Colonic mucosa (tissue), 4 donors: ENCODE results near the gene CCL15. TPM values are rescaled to one million over a fixed set of nuclear protein-coding genes. Genes with fewer than 3 reads are reported as not detected.
A peak's percentile ranks its signal among the peaks of the same experiment; 100 is the strongest.

Experiments
- DNase-seq: peaks from one replicate; pipeline ENCODE4 v3.0.0-alpha.2; 2020
- H3K27ac ChIP-seq: fragments of 200-600 bp; one replicate; pipeline ENCODE4 v1.8.0; 2021
- H3K27me3 ChIP-seq: fragments of 200-600 bp; one replicate; pipeline ENCODE4 v1.8.0; 2021
- H3K36me3 ChIP-seq: fragments of 200-600 bp; one replicate; pipeline ENCODE4 v1.8.0; 2021
- H3K4me1 ChIP-seq: fragments of 200-600 bp; one replicate; pipeline ENCODE4 v1.8.0; 2021; ENCODE audit warnings: mild to moderate bottlenecking
- H3K4me3 ChIP-seq: fragments of 200-600 bp; one replicate; pipeline ENCODE4 v1.8.0; 2021
- H3K9ac ChIP-seq, 2 donors: one replicate each; pipeline ENCODE4 v1.7.0; 2013; ENCODE audit warnings: control low read depth in 2 of 2, low read depth in 2 of 2, low read length in 2 of 2
- H3K9me3 ChIP-seq: fragments of 200-600 bp; one replicate; pipeline ENCODE4 v1.8.0; 2021
- intact Hi-C: fragments of 100-400 bp; cut with DNase I; formaldehyde crosslinking; loops from one replicate; pipeline ENCODE4 v1.14.1; 2022
- total RNA-seq, 2 donors: library from RNA; stranded (reverse); fragmentation: NEBNext Ultra II Directional in 1 of 2; extraction: Animal tissue kit (Norgen Biotek cat#: 25700) in 1 of 2; gene quantifications; one replicate each; pipeline ENCODE4 v1.2.1, GENCODE V29; 2021
- TF ChIP-seq, protein P1 (sequence below): fragments of 200-600 bp; IDR thresholded peaks from one replicate; pipeline ENCODE4 v1.8.0; 2022; ENCODE audit warnings: antibody characterized with exemption, mild to moderate bottlenecking
- donor health status: healthy.
- donor health status: DM: no; HTN: no; CAD: no.
- donor health status: DM: no; HTN: no; CAD: no.

The CCL15 gene
- total RNA-seq, 2 donors from 2014 or later, result 37.2 to 54.4 TPM

DNA sequence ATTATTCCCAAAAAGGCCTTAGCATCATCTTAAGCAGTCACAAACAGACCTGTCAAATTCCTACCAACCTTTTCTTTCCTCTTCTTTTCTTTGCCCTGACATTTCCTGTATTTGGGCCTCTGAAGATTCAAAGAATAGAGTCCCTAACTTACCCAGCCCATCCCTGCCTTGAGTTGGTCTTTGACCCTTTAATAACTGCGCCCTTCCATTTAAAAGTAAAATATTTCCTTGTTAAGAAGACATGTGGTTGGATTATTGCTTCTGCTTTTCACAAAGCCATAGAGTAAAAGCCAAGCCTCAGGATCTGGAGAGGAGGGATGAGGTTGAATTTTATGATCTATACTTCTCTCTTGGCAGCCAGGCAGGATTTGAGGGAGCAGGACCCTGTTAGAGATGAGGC, 29.6 kb upstream of the CCL15 start:
- TF ChIP-seq, protein P1, sequence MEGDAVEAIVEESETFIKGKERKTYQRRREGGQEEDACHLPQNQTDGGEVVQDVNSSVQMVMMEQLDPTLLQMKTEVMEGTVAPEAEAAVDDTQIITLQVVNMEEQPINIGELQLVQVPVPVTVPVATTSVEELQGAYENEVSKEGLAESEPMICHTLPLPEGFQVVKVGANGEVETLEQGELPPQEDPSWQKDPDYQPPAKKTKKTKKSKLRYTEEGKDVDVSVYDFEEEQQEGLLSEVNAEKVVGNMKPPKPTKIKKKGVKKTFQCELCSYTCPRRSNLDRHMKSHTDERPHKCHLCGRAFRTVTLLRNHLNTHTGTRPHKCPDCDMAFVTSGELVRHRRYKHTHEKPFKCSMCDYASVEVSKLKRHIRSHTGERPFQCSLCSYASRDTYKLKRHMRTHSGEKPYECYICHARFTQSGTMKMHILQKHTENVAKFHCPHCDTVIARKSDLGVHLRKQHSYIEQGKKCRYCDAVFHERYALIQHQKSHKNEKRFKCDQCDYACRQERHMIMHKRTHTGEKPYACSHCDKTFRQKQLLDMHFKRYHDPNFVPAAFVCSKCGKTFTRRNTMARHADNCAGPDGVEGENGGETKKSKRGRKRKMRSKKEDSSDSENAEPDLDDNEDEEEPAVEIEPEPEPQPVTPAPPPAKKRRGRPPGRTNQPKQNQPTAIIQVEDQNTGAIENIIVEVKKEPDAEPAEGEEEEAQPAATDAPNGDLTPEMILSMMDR, result no peak
- no peaks in the 10 kb centered on the region for H3K4me1 ChIP-seq
- H3K9me3 ChIP-seq, result no peaks in the 10 kb centered on the region
- intact Hi-C loops, result no loop called here
- no peak for DNase-seq
- no peak overlapping the region for H3K9ac ChIP-seq
- H3K36me3 ChIP-seq, result no peaks in the 10 kb centered on the region
- H3K4me3 ChIP-seq, result no peak overlapping the region
- H3K27me3 ChIP-seq, result no peaks in the 10 kb centered on the region
- H3K27ac ChIP-seq, result peak overlapping the region; percentile 58

DNA sequence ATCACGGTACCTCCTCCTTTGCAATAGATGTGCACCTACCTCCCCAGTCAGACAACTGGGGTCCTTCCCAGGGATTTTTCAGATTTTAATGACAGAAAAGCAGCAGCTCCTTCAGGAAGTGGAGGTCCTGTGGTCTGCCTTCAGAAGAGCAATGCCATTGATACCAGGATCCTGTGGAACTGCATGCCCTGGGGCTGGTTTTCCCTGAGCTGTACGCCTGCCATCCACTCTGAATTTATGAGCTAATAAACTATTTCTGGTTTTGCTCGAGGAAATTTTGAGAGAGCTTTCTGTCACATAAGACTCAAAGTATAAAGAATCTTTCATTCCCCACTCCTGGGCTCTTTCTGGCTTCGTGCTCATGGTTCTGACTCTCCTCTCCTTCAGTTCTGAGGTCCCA, 26.4 kb upstream of the CCL15 start:
- Histone ChIP-seq H3K4me1 (no peaks in the 10 kb centered on the region), H3K9ac (no peak overlapping the region), H3K4me3 (no peak overlapping the region), H3K27ac (no peak overlapping the region), H3K27me3 (no peaks in the 10 kb centered on the region), H3K36me3 (no peaks in the 10 kb centered on the region), H3K9me3 (no peaks in the 10 kb centered on the region)
- TF ChIP-seq, protein P1, result no peak
- no peak for DNase-seq
- intact Hi-C loops, result no loop called here

DNA sequence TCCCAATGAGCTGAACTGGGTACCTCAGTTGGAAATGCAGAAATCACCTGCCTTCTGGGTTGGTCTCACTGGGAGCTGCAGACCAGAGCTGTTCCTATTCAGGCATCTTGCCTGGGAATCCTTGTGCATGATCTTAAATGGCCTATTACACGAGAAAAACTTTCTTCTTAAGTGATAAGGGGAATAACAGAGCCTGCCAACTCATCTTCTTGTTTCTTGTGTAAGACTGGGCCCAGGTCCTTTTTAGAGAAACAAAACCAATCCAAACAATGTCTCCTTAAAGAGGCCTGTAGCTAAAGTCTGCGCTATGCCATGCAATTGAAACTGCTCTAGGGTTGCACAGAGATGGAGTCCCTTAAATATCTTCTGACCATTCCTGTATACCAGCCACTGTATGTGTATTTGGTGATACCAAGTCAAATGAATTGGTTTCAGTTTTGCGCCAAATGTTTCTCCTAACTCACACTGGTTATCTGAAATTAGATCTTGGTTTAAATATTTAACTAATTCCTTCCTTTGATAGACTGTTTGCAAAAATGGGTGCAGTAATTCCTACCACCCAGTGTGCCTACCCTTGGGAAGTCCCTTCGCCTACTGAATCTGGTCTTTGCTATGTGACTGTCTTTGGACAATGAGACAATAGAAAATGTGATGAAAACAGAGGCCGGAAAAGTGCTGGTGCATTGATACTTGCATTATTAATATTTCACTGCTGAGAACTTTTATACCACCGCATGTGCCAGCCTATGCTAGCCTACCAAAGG, 22.9 kb upstream of the CCL15 start:
- TF ChIP-seq, protein P1, result no peak
- no peak overlapping the region for H3K27ac ChIP-seq
- H3K4me3 ChIP-seq, result no peak overlapping the region
- no peak overlapping the region for H3K9ac ChIP-seq
- H3K36me3 ChIP-seq, result no peaks in the 10 kb centered on the region
- DNase-seq, result no peak
- no peaks in the 10 kb centered on the region for H3K9me3 ChIP-seq
- intact Hi-C loops, result no loop called here
- no peaks in the 10 kb centered on the region for H3K27me3 ChIP-seq
- H3K4me1 ChIP-seq, result no peaks in the 10 kb centered on the region

DNA sequence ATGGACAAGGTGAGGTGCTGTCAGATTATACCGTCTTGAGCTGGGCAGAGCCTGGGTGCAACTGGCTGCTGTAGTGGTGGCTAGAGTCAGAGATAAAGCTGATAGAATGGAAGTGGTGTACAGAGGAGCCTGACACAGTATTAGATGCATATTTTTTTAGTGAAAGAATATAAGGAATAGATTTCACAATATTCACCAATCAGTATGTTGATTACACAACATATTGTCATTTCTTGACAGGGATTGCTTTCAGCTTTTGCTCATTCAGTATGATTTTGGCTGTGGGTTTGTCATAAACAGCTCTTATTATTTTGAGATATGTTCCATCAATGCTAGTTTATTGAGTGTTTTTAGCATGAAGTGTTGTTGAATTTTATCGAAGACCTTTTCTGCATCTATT, 18.1 kb upstream of the CCL15 start:
- no peak overlapping the region for H3K4me3 ChIP-seq
- TF ChIP-seq, protein P1, result no peak
- DNase-seq, result no peak
- no peak overlapping the region for H3K27ac ChIP-seq
- no peaks in the 10 kb centered on the region for H3K4me1 ChIP-seq
- H3K36me3 ChIP-seq, result no peaks in the 10 kb centered on the region
- H3K9me3 ChIP-seq, result no peaks in the 10 kb centered on the region
- no peak overlapping the region for H3K9ac ChIP-seq
- intact Hi-C loops, result no loop called here
- no peaks in the 10 kb centered on the region for H3K27me3 ChIP-seq

DNA sequence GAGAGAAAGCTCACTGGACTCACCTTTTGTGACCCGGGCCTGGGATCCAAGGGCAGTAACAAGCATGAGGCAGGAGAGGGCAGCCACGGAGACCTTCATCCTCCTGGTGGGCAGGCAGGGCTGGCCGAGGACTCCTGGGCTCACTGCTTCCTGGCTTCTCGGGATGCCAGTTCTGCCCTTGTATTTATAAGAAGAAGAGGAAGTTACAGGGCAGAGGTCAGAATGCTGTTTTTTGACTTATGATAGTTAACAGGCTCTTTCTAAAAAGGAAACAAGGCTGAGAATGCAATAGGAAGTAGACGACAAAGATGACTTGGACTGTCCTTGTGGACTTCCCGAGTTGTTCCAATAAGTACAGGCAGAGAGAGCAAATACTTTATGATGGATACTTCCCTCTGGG, 16.4 kb upstream of the CCL15 start, which contains the start of gene CCL23:
TSS of gene CCL23 (minus strand) at position 174 of the 400 bp plus-strand sequence. CDS start at position 99, 75 bp downstream.
- no peaks in the 10 kb centered on the region for H3K9me3 ChIP-seq
- H3K36me3 ChIP-seq, result no peaks in the 10 kb centered on the region
- no peaks in the 10 kb centered on the region for H3K4me1 ChIP-seq
- no peak for DNase-seq
- H3K4me3 ChIP-seq, result no peak within 1 kb of the TSS
- no peaks in the 10 kb centered on the region for H3K27me3 ChIP-seq
- TF ChIP-seq, protein P1, result no peak
- H3K27ac ChIP-seq, result no peak within 1 kb of the TSS
- intact Hi-C loops, result no loop called here
- no peak within 1 kb of the TSS for H3K9ac ChIP-seq
